Measurements from ENCODE around the gene HSD11B1.

DNA sequence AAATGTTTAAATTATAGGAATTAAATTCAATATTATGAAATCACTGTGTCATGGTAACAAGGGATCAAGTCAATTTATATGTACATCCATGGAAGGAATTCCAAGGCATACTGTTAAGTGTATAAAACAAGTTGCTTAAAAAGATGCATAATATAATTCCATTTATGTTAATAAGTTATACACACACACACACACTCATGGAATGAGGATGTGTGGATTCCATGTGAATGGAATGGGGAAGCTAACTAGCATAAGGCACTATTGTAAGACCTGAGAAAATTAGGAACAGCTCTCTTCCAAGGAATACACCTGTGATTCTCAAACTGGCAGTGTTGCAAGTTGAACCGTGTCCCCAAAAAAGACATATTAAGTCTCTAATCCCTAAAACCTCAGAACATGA is 33.6 kb downstream of the HSD11B1 start:
- TF ChIP-seq, protein P1, sequence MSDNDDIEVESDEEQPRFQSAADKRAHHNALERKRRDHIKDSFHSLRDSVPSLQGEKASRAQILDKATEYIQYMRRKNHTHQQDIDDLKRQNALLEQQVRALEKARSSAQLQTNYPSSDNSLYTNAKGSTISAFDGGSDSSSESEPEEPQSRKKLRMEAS (CRISPR knock-in tag; IDR thresholded peaks at IDR 0.05): no peak
- TF ChIP-seq, protein P2, sequence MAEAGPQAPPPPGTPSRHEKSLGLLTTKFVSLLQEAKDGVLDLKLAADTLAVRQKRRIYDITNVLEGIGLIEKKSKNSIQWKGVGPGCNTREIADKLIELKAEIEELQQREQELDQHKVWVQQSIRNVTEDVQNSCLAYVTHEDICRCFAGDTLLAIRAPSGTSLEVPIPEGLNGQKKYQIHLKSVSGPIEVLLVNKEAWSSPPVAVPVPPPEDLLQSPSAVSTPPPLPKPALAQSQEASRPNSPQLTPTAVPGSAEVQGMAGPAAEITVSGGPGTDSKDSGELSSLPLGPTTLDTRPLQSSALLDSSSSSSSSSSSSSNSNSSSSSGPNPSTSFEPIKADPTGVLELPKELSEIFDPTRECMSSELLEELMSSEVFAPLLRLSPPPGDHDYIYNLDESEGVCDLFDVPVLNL (CRISPR knock-in tag; IDR thresholded peaks at IDR 0.05; ENCODE audit: borderline replicate concordance, low read depth): no peak
- no peak for TF ChIP-seq SP1 (CRISPR knock-in tag; conservative IDR thresholded peaks at IDR 0.05)
- no peak for TF ChIP-seq GABPB1 (CRISPR knock-in tag; IDR thresholded peaks at IDR 0.05)
- no peak for TF ChIP-seq TCF7 (CRISPR knock-in tag; IDR thresholded peaks at IDR 0.05; ENCODE audit: low read depth)
- TF ChIP-seq, protein P3, sequence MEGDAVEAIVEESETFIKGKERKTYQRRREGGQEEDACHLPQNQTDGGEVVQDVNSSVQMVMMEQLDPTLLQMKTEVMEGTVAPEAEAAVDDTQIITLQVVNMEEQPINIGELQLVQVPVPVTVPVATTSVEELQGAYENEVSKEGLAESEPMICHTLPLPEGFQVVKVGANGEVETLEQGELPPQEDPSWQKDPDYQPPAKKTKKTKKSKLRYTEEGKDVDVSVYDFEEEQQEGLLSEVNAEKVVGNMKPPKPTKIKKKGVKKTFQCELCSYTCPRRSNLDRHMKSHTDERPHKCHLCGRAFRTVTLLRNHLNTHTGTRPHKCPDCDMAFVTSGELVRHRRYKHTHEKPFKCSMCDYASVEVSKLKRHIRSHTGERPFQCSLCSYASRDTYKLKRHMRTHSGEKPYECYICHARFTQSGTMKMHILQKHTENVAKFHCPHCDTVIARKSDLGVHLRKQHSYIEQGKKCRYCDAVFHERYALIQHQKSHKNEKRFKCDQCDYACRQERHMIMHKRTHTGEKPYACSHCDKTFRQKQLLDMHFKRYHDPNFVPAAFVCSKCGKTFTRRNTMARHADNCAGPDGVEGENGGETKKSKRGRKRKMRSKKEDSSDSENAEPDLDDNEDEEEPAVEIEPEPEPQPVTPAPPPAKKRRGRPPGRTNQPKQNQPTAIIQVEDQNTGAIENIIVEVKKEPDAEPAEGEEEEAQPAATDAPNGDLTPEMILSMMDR (IDR thresholded peaks at IDR 0.05): no peak
- no peak for TF ChIP-seq CBFB (CRISPR knock-in tag; IDR thresholded peaks at IDR 0.05; ENCODE audit: low read depth)
- TF ChIP-seq NFE2L1 (CRISPR knock-in tag; IDR thresholded peaks at IDR 0.05): no peak
- TF ChIP-seq, protein P4, sequence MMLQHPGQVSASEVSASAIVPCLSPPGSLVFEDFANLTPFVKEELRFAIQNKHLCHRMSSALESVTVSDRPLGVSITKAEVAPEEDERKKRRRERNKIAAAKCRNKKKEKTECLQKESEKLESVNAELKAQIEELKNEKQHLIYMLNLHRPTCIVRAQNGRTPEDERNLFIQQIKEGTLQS (CRISPR knock-in tag; conservative IDR thresholded peaks at IDR 0.05): no peak
- no peak for TF ChIP-seq CREB1 (CRISPR knock-in tag; IDR thresholded peaks at IDR 0.05)
- no peak for TF ChIP-seq NR1H2 (CRISPR knock-in tag; IDR thresholded peaks at IDR 0.05)
- TF ChIP-seq, protein P5, sequence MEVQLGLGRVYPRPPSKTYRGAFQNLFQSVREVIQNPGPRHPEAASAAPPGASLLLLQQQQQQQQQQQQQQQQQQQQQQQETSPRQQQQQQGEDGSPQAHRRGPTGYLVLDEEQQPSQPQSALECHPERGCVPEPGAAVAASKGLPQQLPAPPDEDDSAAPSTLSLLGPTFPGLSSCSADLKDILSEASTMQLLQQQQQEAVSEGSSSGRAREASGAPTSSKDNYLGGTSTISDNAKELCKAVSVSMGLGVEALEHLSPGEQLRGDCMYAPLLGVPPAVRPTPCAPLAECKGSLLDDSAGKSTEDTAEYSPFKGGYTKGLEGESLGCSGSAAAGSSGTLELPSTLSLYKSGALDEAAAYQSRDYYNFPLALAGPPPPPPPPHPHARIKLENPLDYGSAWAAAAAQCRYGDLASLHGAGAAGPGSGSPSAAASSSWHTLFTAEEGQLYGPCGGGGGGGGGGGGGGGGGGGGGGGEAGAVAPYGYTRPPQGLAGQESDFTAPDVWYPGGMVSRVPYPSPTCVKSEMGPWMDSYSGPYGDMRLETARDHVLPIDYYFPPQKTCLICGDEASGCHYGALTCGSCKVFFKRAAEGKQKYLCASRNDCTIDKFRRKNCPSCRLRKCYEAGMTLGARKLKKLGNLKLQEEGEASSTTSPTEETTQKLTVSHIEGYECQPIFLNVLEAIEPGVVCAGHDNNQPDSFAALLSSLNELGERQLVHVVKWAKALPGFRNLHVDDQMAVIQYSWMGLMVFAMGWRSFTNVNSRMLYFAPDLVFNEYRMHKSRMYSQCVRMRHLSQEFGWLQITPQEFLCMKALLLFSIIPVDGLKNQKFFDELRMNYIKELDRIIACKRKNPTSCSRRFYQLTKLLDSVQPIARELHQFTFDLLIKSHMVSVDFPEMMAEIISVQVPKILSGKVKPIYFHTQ (CRISPR knock-in tag; IDR thresholded peaks at IDR 0.05): no peak
- no peak for TF ChIP-seq JUN (CRISPR knock-in tag; IDR thresholded peaks at IDR 0.05)
- no peak for TF ChIP-seq PRRX2 (CRISPR knock-in tag; IDR thresholded peaks at IDR 0.05)
